Subcutaneous abdominal adipose tissue (tissue), 5 donors: ENCODE data around the gene CALM3.
A peak's percentile ranks its signal among the peaks of the same experiment; 100 is the strongest.

Experiments
- H3K27ac ChIP-seq: one replicate; pipeline ENCODE4 v1.7.0; 2013; ENCODE audit warnings: low read depth, mild to moderate bottlenecking, inconsistent platforms, low read length, moderate library complexity
- H3K27me3 ChIP-seq, 5 donors: one replicate each; pipeline ENCODE4 v1.7.0; 2013; ENCODE audit warnings: low read length in 5 of 5, inconsistent platforms in 1 of 5; ENCODE audit not compliant: control insufficient read depth in 5 of 5, insufficient read depth in 4 of 5
- H3K36me3 ChIP-seq, 5 donors: one replicate each; pipeline ENCODE4 v1.7.0; 2013; ENCODE audit warnings: low read length in 5 of 5; ENCODE audit not compliant: control insufficient read depth in 5 of 5, insufficient read depth in 5 of 5
- H3K4me1 ChIP-seq, 5 donors: one replicate each; pipeline ENCODE4 v1.7.0; 2013; ENCODE audit warnings: low read length in 5 of 5, mild to moderate bottlenecking in 3 of 5, moderate library complexity in 1 of 5; ENCODE audit not compliant: control insufficient read depth in 5 of 5, insufficient read depth in 5 of 5
- H3K4me3 ChIP-seq, 5 donors: one replicate each; pipeline ENCODE4 v1.7.0; 2013; ENCODE audit warnings: low read length in 5 of 5, low read depth in 1 of 5
- H3K9ac ChIP-seq, 5 donors: one replicate each; pipeline ENCODE4 v1.7.0; 2013; ENCODE audit warnings: low read length in 5 of 5, mild to moderate bottlenecking in 4 of 5, moderate library complexity in 3 of 5
- H3K9me3 ChIP-seq, 5 donors: one replicate each; pipeline ENCODE4 v1.7.0; 2013; ENCODE audit warnings: low read length in 5 of 5; ENCODE audit not compliant: control insufficient read depth in 5 of 5
- donor health status: healthy.
- donor health status: healthy.
- donor health status: healthy.
- donor health status: healthy.
- donor health status: healthy.

Gene CALM3

GRCh38 chr19:46611776-46612175 is 10.6 kb downstream of the CALM3 start:
- no peaks in the 10 kb centered on the region for H3K9me3 ChIP-seq
- H3K27ac ChIP-seq: no peak overlapping the region
- H3K9ac ChIP-seq: no peak overlapping the region
- H3K27me3 ChIP-seq: peaks cover 0 to 2% (median 0%) of the 10 kb centered on the region in 5 donors
- H3K4me3 ChIP-seq: no peak overlapping the region
- peaks cover 0 to 24% (median 3%) of the 10 kb centered on the region in 5 donors for H3K4me1 ChIP-seq
- peaks cover 0 to 39% (median 34%) of the 10 kb centered on the region in 5 donors for H3K36me3 ChIP-seq

GRCh38 chr19:46613525-46613924 is 12.4 kb downstream of the CALM3 start:
- H3K27me3 ChIP-seq: peaks cover 0 to 3% (median 0%) of the 10 kb centered on the region in 5 donors
- H3K27ac ChIP-seq: no peak overlapping the region
- H3K9ac ChIP-seq: no peak overlapping the region
- H3K36me3 ChIP-seq: peaks cover 0 to 21% (median 17%) of the 10 kb centered on the region in 5 donors
- H3K4me1 ChIP-seq: peaks cover 0 to 37% (median 11%) of the 10 kb centered on the region in 5 donors
- H3K4me3 ChIP-seq: no peak overlapping the region
- no peaks in the 10 kb centered on the region for H3K9me3 ChIP-seq

DNA sequence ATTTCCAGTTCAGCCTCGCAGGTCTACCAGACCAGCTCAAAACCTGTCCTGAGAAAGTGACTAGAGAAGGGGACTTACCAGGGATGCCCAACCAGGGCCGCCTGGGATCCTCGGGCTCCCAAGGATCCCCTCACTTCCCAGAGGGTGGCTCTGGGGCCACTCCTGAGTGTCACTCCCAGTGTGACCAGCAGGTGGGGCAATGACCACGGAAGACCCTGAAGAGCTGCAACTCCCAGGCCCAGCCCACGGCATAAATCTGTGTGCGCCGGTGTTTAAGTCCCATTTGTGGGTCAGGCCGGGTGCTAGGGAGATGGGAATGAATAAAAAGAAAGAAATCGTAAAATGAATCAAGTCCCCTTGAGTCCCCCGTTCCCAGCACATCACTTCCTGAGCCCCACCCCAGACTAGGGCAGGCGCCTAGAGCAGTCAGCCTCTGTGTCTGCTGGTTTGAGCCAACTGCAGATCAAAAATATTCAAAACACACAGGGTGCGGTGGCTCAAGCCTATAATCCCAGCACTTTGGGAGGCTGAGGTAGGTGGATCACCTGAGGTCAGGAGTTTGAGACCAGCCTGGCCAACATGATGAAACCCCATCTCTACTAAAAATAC is 13.1 kb downstream of the CALM3 start:
- peaks cover 0 to 44% (median 18%) of the 10 kb centered on the region in 5 donors for H3K4me1 ChIP-seq
- H3K27ac ChIP-seq: no peak overlapping the region
- H3K4me3 ChIP-seq: no peak overlapping the region
- no peak overlapping the region for H3K9ac ChIP-seq
- peaks cover 0 to 3% (median 0%) of the 10 kb centered on the region in 5 donors for H3K27me3 ChIP-seq
- peaks cover 0 to 14% (median 10%) of the 10 kb centered on the region in 5 donors for H3K36me3 ChIP-seq
- H3K9me3 ChIP-seq: no peaks in the 10 kb centered on the region

DNA sequence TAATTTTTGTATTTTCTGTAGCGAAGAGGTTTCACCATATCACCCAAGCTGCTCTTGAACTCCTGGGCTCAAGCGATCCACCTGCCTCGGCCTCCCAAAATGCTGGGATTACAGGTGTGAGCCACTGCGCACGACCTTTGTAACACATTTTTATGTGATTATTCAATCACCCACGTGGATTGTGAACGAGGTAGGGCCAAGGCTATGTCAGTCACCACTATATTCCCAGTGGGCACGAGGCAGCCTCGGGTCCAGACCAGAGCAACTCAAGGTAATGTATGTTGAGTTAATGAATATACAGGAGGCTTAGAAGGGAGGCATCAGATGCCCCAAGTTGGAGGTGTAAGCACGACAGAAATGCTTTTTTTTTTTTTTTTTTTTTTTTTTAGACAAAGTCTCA is 14.8 kb downstream of the CALM3 start:
- Histone ChIP-seq H3K4me3 (no peak overlapping the region), H3K4me1 (peaks cover 0 to 57% (median 34%) of the 10 kb centered on the region in 5 donors), H3K9ac (no peak overlapping the region), H3K27ac (no peak overlapping the region), H3K36me3 (peaks cover 0 to under 1% (median 0%) of the 10 kb centered on the region in 5 donors), H3K9me3 (no peaks in the 10 kb centered on the region), H3K27me3 (peaks cover 0 to 6% (median 0%) of the 10 kb centered on the region in 5 donors)

DNA sequence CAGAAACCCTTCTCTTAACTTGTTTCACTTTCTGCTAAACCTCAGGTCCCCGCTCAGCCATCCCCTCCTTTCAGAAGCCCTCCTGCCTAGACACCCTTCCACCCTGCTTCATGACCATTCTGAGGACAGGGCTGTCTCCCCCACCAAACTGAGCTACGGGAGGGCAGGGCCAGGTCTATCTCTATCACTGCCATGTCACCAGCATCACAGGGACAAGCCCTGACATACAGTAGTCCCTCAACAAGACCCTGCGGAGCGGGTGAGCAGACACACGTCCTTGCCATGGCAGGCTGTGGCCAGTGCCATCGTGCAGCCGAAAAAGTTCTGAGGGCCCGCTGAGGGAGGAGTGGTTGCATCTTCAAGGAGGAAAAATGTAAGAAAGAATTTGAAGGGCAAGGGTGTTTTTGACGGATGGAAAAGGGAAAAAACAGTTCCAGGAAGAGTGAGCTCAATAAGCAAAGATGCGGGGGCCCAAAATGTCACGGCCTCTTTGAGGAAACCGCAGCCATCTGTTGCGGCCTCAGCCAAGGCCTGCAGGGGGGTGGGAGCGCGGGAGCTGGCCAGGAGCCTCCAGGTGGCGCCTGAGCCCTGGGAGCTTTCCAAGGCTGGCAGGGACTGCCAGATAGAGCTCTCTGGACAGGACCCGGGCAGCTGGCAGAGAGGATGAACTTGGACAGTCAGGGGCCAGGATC is 15.6 kb downstream of the CALM3 start:
- Histone ChIP-seq H3K27me3 (peaks cover 0 to 10% (median 0%) of the 10 kb centered on the region in 5 donors), H3K36me3 (no peaks in the 10 kb centered on the region), H3K9me3 (no peaks in the 10 kb centered on the region), H3K27ac (no peak overlapping the region), H3K9ac (no peak overlapping the region), H3K4me3 (no peak overlapping the region), H3K4me1 (peaks cover 0 to 56% (median 38%) of the 10 kb centered on the region in 5 donors)

- Histone ChIP-seq H3K36me3 (no peaks in the 10 kb centered on the region), H3K9ac (no peak overlapping the region), H3K4me1 (peaks cover 0 to 55% (median 38%) of the 10 kb centered on the region in 5 donors), H3K27me3 (peaks cover 0 to 12% (median 0%) of the 10 kb centered on the region in 5 donors), H3K4me3 (no peak overlapping the region), H3K9me3 (no peaks in the 10 kb centered on the region), H3K27ac (no peak overlapping the region)
These were observed 16.5 kb downstream of the CALM3 start for GRCh38 chr19:46617601-46618000.

- Histone ChIP-seq H3K27me3 (peaks cover 0 to 12% (median 0%) of the 10 kb centered on the region in 5 donors), H3K4me1 (peaks cover 0 to 61% (median 42%) of the 10 kb centered on the region in 5 donors), H3K4me3 (no peak overlapping the region), H3K36me3 (no peaks in the 10 kb centered on the region), H3K9ac (no peak overlapping the region), H3K27ac (no peak overlapping the region), H3K9me3 (no peaks in the 10 kb centered on the region)
These were observed 17.6 kb downstream of the CALM3 start for GRCh38 chr19:46618670-46619231.

DNA sequence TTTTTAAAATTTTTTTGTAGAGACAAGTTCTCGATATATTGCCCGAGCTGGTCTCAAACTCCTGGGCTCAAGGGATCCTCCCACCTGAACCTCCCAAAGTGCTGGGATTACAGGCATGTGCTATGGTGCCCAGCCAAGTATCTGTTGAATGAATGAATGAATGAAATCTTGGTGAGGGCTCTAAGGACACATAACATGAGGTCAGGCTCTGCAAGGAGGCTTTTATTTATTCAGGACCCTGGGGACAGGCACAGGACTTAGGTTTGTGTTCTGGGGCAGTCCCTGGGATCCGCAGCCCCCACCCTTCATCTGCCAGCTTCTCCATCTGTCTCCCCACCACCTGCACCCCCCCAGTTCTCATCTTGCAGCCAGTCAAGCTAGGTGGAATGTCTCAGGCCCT is 19.1 kb downstream of the CALM3 start:
- Histone ChIP-seq H3K9me3 (no peaks in the 10 kb centered on the region), H3K27me3 (peaks cover 0 to 12% (median 0%) of the 10 kb centered on the region in 5 donors), H3K36me3 (no peaks in the 10 kb centered on the region), H3K4me3 (no peak overlapping the region), H3K9ac (no peak overlapping the region), H3K4me1 (peaks cover 0 to 72% (median 57%) of the 10 kb centered on the region in 5 donors), H3K27ac (no peak overlapping the region)

- Histone ChIP-seq H3K27me3 (peaks cover 0 to 12% (median 0%) of the 10 kb centered on the region in 5 donors), H3K9me3 (no peaks in the 10 kb centered on the region), H3K36me3 (no peaks in the 10 kb centered on the region), H3K9ac (no peak overlapping the region), H3K4me1 (peaks cover 4 to 77% (median 61%) of the 10 kb centered on the region in 5 donors), H3K4me3 (peak overlapping the region in 1 of 5 donors; percentile 6), H3K27ac (no peak overlapping the region)
These were observed 19.6 kb downstream of the CALM3 start for GRCh38 chr19:46620716-46621115.
